CD4-positive, alpha-beta T cell treated with Interferon alpha-2 for 1 hour (primary cell): ENCODE measurements around the gene PITX3.
"Not testable (repeated sequence)": the region's sequence is repeated elsewhere in the genome, so short reads cannot be mapped to it uniquely, and the experiment has no call there.

ENCODE experiments used
- DNase-seq, 2 donors: peaks; one replicate each; pipeline ENCODE4 v3.0.0-alpha.2; 2020 to 2022

Gene PITX3

GRCh38 chr10:102254426-102254825 lies 13.1 kb upstream of the PITX3 start:
- DNase-seq, result no peak

- DNase-seq, result not testable (repeated sequence)
Measured at GRCh38 chr10:102252508-102252907, 11.2 kb upstream of the PITX3 start.

- no peak for DNase-seq
Measured at GRCh38 chr10:102247734-102248133, 6.4 kb upstream of the PITX3 start.

- no peak for DNase-seq
Measured at GRCh38 chr10:102246261-102246660, 4.9 kb upstream of the PITX3 start.

GRCh38 chr10:102245932-102246251 lies 4.6 kb upstream of the PITX3 start:
- DNase-seq, result no peak

- DNase-seq, result peak; percentile 95 to 99
Measured at GRCh38 chr10:102245082-102245931, 4.0 kb upstream of the PITX3 start, which contains the start of gene GBF1. GBF1 (plus strand) TSS chr10:102245532; CDS start chr10:102258939, 13,407 bp downstream.

GRCh38 chr10:102243309-102243708 lies 2.0 kb upstream of the PITX3 start:
- no peak for DNase-seq

GRCh38 chr10:102242118-102242485 lies 790 bp upstream of the PITX3 start:
- no peak for DNase-seq

GRCh38 chr10:102241032-102241443 lies 274 bp downstream of the PITX3 start:
- DNase-seq, result no peak

GRCh38 chr10:102240467-102241031 lies 763 bp downstream of the PITX3 start:
- DNase-seq, result no peak

GRCh38 chr10:102237711-102238252 lies 3.5 kb downstream of the PITX3 start:
- DNase-seq, result no peak

- DNase-seq, result no peak
Measured at GRCh38 chr10:102236006-102236405, 5.3 kb downstream of the PITX3 start.

GRCh38 chr10:102235598-102235920 lies 5.8 kb downstream of the PITX3 start:
- DNase-seq, result no peak

GRCh38 chr10:102234888-102235597 lies 6.3 kb downstream of the PITX3 start:
- no peak for DNase-seq

- DNase-seq, result no peak
Measured at GRCh38 chr10:102233997-102234396, 7.3 kb downstream of the PITX3 start.

- DNase-seq, result peak; percentile 64 to 75
Measured at GRCh38 chr10:102231357-102232318, 9.7 kb downstream of the PITX3 start.

- DNase-seq, result peak; percentile 31 to 63
Measured at GRCh38 chr10:102230861-102231356, 10.4 kb downstream of the PITX3 start.

- DNase-seq, result peak; percentile 9 to 42
Measured at GRCh38 chr10:102230264-102230860, 10.9 kb downstream of the PITX3 start.

- peak; percentile 84 to 88 for DNase-seq
Measured at GRCh38 chr10:102229810-102230263, 11.5 kb downstream of the PITX3 start.

GRCh38 chr10:102227050-102227449 lies 14.3 kb downstream of the PITX3 start:
- DNase-seq, result peak in 1 of 2 donors; percentile 26

- no peak for DNase-seq
Measured at GRCh38 chr10:102226542-102226870, 14.8 kb downstream of the PITX3 start.
